ENCODE data around the gene TMEM209.
"Not testable (repeated sequence)": the region's sequence is repeated elsewhere in the genome, so short reads cannot be mapped to it uniquely, and the experiment has no call there.

Gene TMEM209

DNA sequence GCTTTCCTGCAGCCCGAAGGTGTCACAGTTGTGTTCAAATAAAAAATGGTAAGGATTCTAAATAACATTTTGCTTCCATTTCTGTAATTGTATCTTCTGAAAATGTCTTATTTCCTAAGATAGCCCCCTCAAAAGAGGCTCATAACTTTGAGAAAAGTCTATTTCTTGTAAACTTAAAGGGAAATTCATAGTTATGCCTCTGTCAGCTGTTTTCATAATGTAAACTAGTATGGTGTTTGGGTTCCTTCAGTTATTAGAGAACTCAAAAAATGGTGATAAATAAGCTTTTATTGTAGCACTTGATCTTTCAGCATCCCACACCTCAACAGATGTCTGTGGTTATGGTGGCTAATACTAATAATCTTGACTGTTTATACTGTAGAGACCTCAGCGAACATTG lies 77.8 kb downstream of the TMEM209 start:
- Histone ChIP-seq H3K4me3 (replicated peaks; ENCODE audit: insufficient read depth, low read length) (no peak overlapping the region), H3K27me3 (ENCODE audit: insufficient read depth, poor library complexity, severe bottlenecking) (no peaks in the 10 kb centered on the region), H3K27ac (replicated peaks) (no peak overlapping the region)
- no peak for DNase-seq (ENCODE audit: low read depth in 1 of 2, low spot score in 1 of 2)
- no peak for TF ChIP-seq SPI1 (IDR thresholded peaks at IDR 0.05; ENCODE audit: borderline replicate concordance, low read depth)
- TF ChIP-seq, protein P1, sequence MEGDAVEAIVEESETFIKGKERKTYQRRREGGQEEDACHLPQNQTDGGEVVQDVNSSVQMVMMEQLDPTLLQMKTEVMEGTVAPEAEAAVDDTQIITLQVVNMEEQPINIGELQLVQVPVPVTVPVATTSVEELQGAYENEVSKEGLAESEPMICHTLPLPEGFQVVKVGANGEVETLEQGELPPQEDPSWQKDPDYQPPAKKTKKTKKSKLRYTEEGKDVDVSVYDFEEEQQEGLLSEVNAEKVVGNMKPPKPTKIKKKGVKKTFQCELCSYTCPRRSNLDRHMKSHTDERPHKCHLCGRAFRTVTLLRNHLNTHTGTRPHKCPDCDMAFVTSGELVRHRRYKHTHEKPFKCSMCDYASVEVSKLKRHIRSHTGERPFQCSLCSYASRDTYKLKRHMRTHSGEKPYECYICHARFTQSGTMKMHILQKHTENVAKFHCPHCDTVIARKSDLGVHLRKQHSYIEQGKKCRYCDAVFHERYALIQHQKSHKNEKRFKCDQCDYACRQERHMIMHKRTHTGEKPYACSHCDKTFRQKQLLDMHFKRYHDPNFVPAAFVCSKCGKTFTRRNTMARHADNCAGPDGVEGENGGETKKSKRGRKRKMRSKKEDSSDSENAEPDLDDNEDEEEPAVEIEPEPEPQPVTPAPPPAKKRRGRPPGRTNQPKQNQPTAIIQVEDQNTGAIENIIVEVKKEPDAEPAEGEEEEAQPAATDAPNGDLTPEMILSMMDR (IDR thresholded peaks at IDR 0.05; ENCODE audit: insufficient read depth, low read length), result no peak
- no peak for TF ChIP-seq POLR2AphosphoS5 (IDR thresholded peaks at IDR 0.05; ENCODE audit: low read depth)
- TF ChIP-seq, protein P2, sequence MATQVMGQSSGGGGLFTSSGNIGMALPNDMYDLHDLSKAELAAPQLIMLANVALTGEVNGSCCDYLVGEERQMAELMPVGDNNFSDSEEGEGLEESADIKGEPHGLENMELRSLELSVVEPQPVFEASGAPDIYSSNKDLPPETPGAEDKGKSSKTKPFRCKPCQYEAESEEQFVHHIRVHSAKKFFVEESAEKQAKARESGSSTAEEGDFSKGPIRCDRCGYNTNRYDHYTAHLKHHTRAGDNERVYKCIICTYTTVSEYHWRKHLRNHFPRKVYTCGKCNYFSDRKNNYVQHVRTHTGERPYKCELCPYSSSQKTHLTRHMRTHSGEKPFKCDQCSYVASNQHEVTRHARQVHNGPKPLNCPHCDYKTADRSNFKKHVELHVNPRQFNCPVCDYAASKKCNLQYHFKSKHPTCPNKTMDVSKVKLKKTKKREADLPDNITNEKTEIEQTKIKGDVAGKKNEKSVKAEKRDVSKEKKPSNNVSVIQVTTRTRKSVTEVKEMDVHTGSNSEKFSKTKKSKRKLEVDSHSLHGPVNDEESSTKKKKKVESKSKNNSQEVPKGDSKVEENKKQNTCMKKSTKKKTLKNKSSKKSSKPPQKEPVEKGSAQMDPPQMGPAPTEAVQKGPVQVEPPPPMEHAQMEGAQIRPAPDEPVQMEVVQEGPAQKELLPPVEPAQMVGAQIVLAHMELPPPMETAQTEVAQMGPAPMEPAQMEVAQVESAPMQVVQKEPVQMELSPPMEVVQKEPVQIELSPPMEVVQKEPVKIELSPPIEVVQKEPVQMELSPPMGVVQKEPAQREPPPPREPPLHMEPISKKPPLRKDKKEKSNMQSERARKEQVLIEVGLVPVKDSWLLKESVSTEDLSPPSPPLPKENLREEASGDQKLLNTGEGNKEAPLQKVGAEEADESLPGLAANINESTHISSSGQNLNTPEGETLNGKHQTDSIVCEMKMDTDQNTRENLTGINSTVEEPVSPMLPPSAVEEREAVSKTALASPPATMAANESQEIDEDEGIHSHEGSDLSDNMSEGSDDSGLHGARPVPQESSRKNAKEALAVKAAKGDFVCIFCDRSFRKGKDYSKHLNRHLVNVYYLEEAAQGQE (IDR thresholded peaks at IDR 0.05; ENCODE audit: insufficient replicate concordance, low read depth), result no peak
- TF ChIP-seq GABPA (IDR thresholded peaks at IDR 0.05; ENCODE audit: low read depth), result no peak

DNA sequence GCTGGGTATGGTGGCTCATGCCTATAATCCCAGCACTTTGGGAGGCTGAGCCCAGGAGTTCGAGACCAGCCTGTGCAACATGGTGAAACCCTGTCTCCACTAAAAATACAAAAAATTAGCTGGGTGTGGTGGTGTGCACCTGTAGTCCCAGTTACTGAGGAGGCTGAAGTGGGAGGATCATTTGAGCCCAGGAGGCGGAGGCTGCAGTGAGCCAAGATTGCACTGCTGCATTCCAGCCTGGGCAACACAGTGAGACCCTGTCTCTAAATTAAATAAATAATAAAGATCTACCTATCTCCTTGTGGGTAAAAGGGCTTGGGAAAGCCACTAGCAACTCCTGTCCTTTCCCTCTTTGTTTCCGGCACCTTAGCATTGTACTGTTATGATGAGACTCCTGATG lies 78.4 kb downstream of the TMEM209 start:
- not testable (repeated sequence) for H3K27me3 ChIP-seq (ENCODE audit: insufficient read depth, poor library complexity, severe bottlenecking); DNase-seq (ENCODE audit: low read depth in 1 of 2, low spot score in 1 of 2); H3K27ac ChIP-seq (replicated peaks); H3K4me3 ChIP-seq (replicated peaks; ENCODE audit: insufficient read depth, low read length)

DNA sequence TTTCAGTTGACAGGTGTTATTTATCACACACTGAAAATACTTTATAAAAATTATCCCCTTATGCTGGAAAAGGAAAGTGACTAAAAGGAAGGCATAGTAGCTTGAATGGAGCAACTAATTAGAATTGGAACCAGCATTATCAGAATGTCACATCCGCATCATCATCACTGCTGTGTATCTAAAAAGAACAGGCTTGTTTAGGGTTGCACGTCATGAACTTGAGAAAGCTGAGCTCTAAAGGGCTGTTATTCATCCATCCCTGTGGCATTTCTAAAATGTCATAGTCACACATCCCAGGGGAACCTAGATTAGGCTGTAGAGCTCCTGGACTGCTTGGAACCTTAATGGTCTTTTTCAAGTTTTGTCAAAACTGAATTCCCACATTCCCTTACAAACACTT lies 80.5 kb downstream of the TMEM209 start:
- DNase-seq (ENCODE audit: low read depth in 1 of 2, low spot score in 1 of 2), result no peak
- Histone ChIP-seq H3K4me3 (replicated peaks; ENCODE audit: insufficient read depth, low read length) (no peak overlapping the region), H3K27ac (replicated peaks) (no peak overlapping the region), H3K27me3 (ENCODE audit: insufficient read depth, poor library complexity, severe bottlenecking) (no peaks in the 10 kb centered on the region)
- TF ChIP-seq SPI1 (IDR thresholded peaks at IDR 0.05; ENCODE audit: borderline replicate concordance, low read depth) (no peak), POLR2AphosphoS5 (IDR thresholded peaks at IDR 0.05; ENCODE audit: low read depth) (no peak), GABPA (IDR thresholded peaks at IDR 0.05; ENCODE audit: low read depth) (no peak)
- TF ChIP-seq, protein P2 (IDR thresholded peaks at IDR 0.05; ENCODE audit: insufficient replicate concordance, low read depth), result no peak
- TF ChIP-seq, protein P1 (IDR thresholded peaks at IDR 0.05; ENCODE audit: insufficient read depth, low read length), result no peak

DNA sequence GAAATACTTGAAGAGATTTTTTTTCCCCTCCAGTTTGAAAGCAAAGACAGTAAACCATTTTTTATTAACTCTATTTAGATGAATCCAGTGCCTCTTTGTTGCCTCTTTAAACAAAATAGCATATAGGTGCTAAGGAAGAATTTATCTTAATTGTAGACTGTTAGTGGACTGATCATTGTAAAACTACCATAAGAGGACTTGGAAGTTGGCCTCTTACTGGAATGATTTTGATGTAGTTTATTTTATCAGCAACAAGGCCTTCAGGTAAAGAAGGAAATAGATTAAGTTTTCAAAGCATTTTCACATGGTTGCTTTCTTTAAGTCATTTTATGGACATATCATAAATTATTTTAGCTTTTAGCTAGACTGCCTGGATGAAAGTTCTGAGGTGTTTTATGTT lies 81.7 kb downstream of the TMEM209 start:
- TF ChIP-seq POLR2AphosphoS5 (IDR thresholded peaks at IDR 0.05; ENCODE audit: low read depth) (no peak), GABPA (IDR thresholded peaks at IDR 0.05; ENCODE audit: low read depth) (no peak), SPI1 (IDR thresholded peaks at IDR 0.05; ENCODE audit: borderline replicate concordance, low read depth) (no peak)
- TF ChIP-seq, protein P1 (IDR thresholded peaks at IDR 0.05; ENCODE audit: insufficient read depth, low read length), result no peak
- TF ChIP-seq, protein P2 (IDR thresholded peaks at IDR 0.05; ENCODE audit: insufficient replicate concordance, low read depth), result no peak
- DNase-seq (ENCODE audit: low read depth in 1 of 2, low spot score in 1 of 2), result no peak
- no peaks in the 10 kb centered on the region for H3K27me3 ChIP-seq (ENCODE audit: insufficient read depth, poor library complexity, severe bottlenecking)
- H3K27ac ChIP-seq (replicated peaks), result no peak overlapping the region
- no peak overlapping the region for H3K4me3 ChIP-seq (replicated peaks; ENCODE audit: insufficient read depth, low read length)

Measured in HL-60 (cell line).